Measurements from ENCODE around the gene ELMOD2. TPM values are rescaled to one million over a fixed set of nuclear protein-coding genes. Genes with fewer than 3 reads are reported as not detected.

ELMOD2 gene
- total RNA-seq, 2 experiments from 2014 or later: 20.0 to 28.7 TPM

GRCh38 chr4:140533951-140534480 lies 10.0 kb downstream of the ELMOD2 start:
- intact Hi-C loops (cut with micrococcal nuclease; ENCODE audit: unreplicated experiment): no loop called here
- H3K9me2 ChIP-seq (ENCODE audit: insufficient read depth, low read length): no peaks in the 10 kb centered on the region
- ChIA-PET POLR2A (no interaction called here), CTCF (ENCODE audit: unreplicated experiment) (no interaction called here)
- peaks cover 32% of the 10 kb centered on the region for H3K36me3 ChIP-seq (ENCODE audit: insufficient read depth, low read length)
- no peak overlapping the region for H3K4me2 ChIP-seq (ENCODE audit: low read length)
- H4K20me1 ChIP-seq (ENCODE audit: insufficient read depth, low read length): no peaks in the 10 kb centered on the region
- no peaks in the 10 kb centered on the region for H3K79me2 ChIP-seq (ENCODE audit: insufficient read depth, low read depth, low read length)
- TF ChIP-seq EZH2phosphoT487 (IDR thresholded peaks at IDR 0.05; ENCODE audit: borderline replicate concordance, low read depth, low read length): no peak
- TF ChIP-seq CTCF (conservative IDR thresholded peaks at IDR 0.05; ENCODE audit: low read length): no peak
- H3K27ac ChIP-seq (ENCODE audit: low read depth, low read length, poor library complexity, severe bottlenecking): no peak overlapping the region
- no peaks in the 10 kb centered on the region for H3K9me3 ChIP-seq (ENCODE audit: low read length)
- no TSS peak for BruUV-seq (replicated peaks)
- no peak overlapping the region for H2AFZ ChIP-seq (ENCODE audit: low read length)
- H3K4me3 ChIP-seq (ENCODE audit: low read depth, low read length, poor library complexity, severe bottlenecking): no peak overlapping the region
- no peaks in the 10 kb centered on the region for H3K4me1 ChIP-seq (ENCODE audit: insufficient read depth, low read length, poor library complexity, severe bottlenecking)
- DNase-seq (ENCODE audit: low spot score): no peak

GRCh38 chr4:140556372-140557085 lies 32.6 kb downstream of the ELMOD2 start:
- Histone ChIP-seq H3K79me2 (ENCODE audit: insufficient read depth, low read depth, low read length) (no peaks in the 10 kb centered on the region), H3K9me3 (ENCODE audit: low read length) (no peaks in the 10 kb centered on the region), H3K36me3 (ENCODE audit: insufficient read depth, low read length) (no peaks in the 10 kb centered on the region), H3K9me2 (ENCODE audit: insufficient read depth, low read length) (no peaks in the 10 kb centered on the region), H2AFZ (ENCODE audit: low read length) (peak overlapping the region; percentile 11; the same call in 1 of the 2 replicates), H3K4me2 (ENCODE audit: low read length) (peak overlapping the region; percentile 47), H3K4me1 (ENCODE audit: insufficient read depth, low read length, poor library complexity, severe bottlenecking) (peaks cover 23% of the 10 kb centered on the region), H3K4me3 (ENCODE audit: low read depth, low read length, poor library complexity, severe bottlenecking) (peak overlapping the region; percentile 17), H3K27ac (ENCODE audit: low read depth, low read length, poor library complexity, severe bottlenecking) (no peak overlapping the region), H4K20me1 (ENCODE audit: insufficient read depth, low read length) (no peaks in the 10 kb centered on the region)
- intact Hi-C loops (cut with micrococcal nuclease; ENCODE audit: unreplicated experiment): no loop called here
- CTCF ChIA-PET (ENCODE audit: unreplicated experiment): no interaction called here
- TF ChIP-seq EZH2phosphoT487 (IDR thresholded peaks at IDR 0.05; ENCODE audit: borderline replicate concordance, low read depth, low read length) (no peak), CTCF (conservative IDR thresholded peaks at IDR 0.05; ENCODE audit: low read length) (no peak)
- no TSS peak for BruUV-seq (replicated peaks)
- POLR2A ChIA-PET: interaction anchor here (0.6 to 1.5 kb wide), 7 partner anchors 9 to 1861 kb away, joined by 3 to 6 read pairs (median 3); no protein-coding TSS in a partner anchor
- peak; percentile 13 for DNase-seq (ENCODE audit: low spot score)
